Upper lobe of right lung (tissue), 1 donor: ENCODE results near the gene LRP3. TPM values are rescaled to one million over a fixed set of nuclear protein-coding genes. Genes with fewer than 3 reads are reported as not detected.

Source experiments
- ATAC-seq: fragments of 200-7000 bp; cut with Tn5 transposase; one replicate; pipeline ENCODE4 v1.9.1; 2020; ENCODE audit warnings: mild to moderate bottlenecking, moderate library complexity
- DNase-seq: peaks from one replicate; pipeline ENCODE4 v3.0.0-alpha.2; 2020
- H3K27ac ChIP-seq: fragments of 200-600 bp; one replicate; pipeline ENCODE4 v1.8.0; 2022
- H3K27me3 ChIP-seq: fragments of 200-600 bp; one replicate; pipeline ENCODE4 v1.8.0; 2022; ENCODE audit warnings: mild to moderate bottlenecking
- H3K36me3 ChIP-seq: fragments of 200-600 bp; one replicate; pipeline ENCODE4 v1.8.0; 2022
- H3K4me1 ChIP-seq: fragments of 200-600 bp; one replicate; pipeline ENCODE4 v1.8.0; 2022
- H3K4me3 ChIP-seq: fragments of 200-600 bp; one replicate; pipeline ENCODE4 v1.8.0; 2022; ENCODE audit warnings: mild to moderate bottlenecking
- H3K9me3 ChIP-seq: fragments of 200-600 bp; one replicate; pipeline ENCODE4 v1.8.0; 2022
- intact Hi-C: fragments of 100-400 bp; cut with DNase I; formaldehyde crosslinking; loops from one replicate; pipeline ENCODE4 v1.11.0; 2022
- total RNA-seq: library from RNA; stranded (reverse); fragmentation: NEBNext Ultra II Directional; extraction: Animal tissue kit (Norgen Biotek cat#: 25700); gene quantifications from one replicate; pipeline ENCODE4 v1.2.1, GENCODE V29; 2021
- TF ChIP-seq, protein P1 (sequence below): fragments of 200-600 bp; IDR thresholded peaks from one replicate; pipeline ENCODE4 v1.8.0; 2022; ENCODE audit warnings: antibody characterized with exemption
- donor health status: DM: no; HTN: yes; CAD: no; lungs with severe emphysema.

Gene LRP3
- total RNA-seq, 1 donor from 2014 or later = 22.0 TPM

DNA sequence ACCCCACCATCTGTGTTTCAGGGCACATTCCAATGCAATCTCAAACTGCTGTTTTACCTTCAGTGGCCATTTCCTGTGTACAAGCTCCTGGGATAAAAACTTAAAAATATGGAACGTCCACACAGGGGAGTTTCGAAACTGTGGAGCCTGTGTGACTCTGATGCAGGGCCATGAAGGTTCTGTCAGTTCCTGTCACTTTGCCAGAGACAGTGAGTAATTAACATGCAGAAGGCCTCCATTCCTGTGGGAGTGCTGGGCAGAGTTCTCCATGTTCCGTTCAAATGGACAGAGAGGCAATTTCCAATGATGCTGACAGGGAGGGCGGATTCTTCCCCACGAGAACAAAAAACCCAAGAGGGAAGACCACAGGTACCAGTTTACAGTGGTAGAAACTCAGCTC lies 37.8 kb upstream of the LRP3 start:
- DNase-seq (no peak), ATAC-seq (no peak)
- TF ChIP-seq, protein P1, sequence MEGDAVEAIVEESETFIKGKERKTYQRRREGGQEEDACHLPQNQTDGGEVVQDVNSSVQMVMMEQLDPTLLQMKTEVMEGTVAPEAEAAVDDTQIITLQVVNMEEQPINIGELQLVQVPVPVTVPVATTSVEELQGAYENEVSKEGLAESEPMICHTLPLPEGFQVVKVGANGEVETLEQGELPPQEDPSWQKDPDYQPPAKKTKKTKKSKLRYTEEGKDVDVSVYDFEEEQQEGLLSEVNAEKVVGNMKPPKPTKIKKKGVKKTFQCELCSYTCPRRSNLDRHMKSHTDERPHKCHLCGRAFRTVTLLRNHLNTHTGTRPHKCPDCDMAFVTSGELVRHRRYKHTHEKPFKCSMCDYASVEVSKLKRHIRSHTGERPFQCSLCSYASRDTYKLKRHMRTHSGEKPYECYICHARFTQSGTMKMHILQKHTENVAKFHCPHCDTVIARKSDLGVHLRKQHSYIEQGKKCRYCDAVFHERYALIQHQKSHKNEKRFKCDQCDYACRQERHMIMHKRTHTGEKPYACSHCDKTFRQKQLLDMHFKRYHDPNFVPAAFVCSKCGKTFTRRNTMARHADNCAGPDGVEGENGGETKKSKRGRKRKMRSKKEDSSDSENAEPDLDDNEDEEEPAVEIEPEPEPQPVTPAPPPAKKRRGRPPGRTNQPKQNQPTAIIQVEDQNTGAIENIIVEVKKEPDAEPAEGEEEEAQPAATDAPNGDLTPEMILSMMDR = no peak
- Histone ChIP-seq H3K27ac (no peak overlapping the region), H3K4me3 (no peak overlapping the region), H3K36me3 (no peaks in the 10 kb centered on the region), H3K27me3 (no peaks in the 10 kb centered on the region), H3K9me3 (no peaks in the 10 kb centered on the region), H3K4me1 (peaks cover 4% of the 10 kb centered on the region)
- intact Hi-C loops = no loop called here

DNA sequence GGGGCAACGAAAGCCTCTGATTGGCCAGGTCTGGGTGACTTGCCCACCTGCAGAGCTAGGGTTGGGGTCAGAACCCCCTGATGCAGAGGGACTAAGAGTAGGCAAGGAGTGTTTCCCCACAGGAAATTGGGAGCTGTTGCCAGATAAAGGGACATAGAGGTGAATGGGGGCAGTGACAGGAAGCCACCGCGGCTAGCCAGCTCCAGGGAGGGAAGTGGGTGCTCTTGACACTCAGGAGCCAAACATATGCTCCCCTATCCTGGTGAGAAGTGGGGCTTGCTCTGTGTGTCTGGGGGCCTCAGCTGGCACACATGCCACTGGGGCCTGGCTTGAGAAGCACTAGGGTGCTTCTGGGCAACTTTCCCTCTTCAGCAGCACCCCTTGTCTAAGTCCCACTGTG lies 36.2 kb upstream of the LRP3 start:
- Histone ChIP-seq H3K9me3 (no peaks in the 10 kb centered on the region), H3K27me3 (no peaks in the 10 kb centered on the region), H3K27ac (no peak overlapping the region), H3K4me1 (peaks cover 4% of the 10 kb centered on the region), H3K4me3 (no peak overlapping the region), H3K36me3 (no peaks in the 10 kb centered on the region)
- peak; percentile 39 for ATAC-seq
- TF ChIP-seq, protein P1 = no peak
- intact Hi-C loops = no loop called here
- no peak for DNase-seq

DNA sequence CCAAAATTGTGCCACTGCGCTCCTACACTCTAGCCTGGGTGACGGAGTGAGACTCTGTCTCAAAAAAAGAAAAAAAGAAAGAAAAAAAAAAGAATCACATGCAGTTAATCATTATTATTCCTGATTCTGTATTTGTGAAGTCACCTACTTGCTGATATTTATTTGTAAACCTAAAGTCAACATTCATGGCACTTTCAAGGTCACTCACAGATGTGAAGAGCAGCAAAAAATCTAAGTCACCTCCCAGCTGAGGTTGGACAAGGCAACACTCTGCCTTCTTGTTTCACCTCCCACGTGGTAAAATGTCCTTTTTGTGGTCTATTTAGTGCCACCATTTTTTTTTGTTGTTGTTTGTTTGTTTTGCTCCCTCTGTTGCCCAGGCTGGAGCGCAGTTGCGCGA lies 35.8 kb upstream of the LRP3 start:
- Histone ChIP-seq H3K27me3 (no peaks in the 10 kb centered on the region), H3K4me3 (no peak overlapping the region), H3K36me3 (no peaks in the 10 kb centered on the region), H3K4me1 (peaks cover 4% of the 10 kb centered on the region), H3K27ac (no peak overlapping the region), H3K9me3 (no peaks in the 10 kb centered on the region)
- intact Hi-C loops = no loop called here
- DNase-seq (no peak), ATAC-seq (no peak)
- TF ChIP-seq, protein P1 = no peak

- no peak for DNase-seq
- Histone ChIP-seq H3K27me3 (no peaks in the 10 kb centered on the region), H3K9me3 (no peaks in the 10 kb centered on the region), H3K4me3 (no peak overlapping the region), H3K4me1 (peaks cover 4% of the 10 kb centered on the region), H3K36me3 (no peaks in the 10 kb centered on the region), H3K27ac (no peak overlapping the region)
- ATAC-seq = no peak
- intact Hi-C loops = no loop called here
- TF ChIP-seq, protein P1 = no peak
Observed at GRCh38 chr19:33159149-33159548, 35.0 kb upstream of the LRP3 start.

- intact Hi-C loops = no loop called here
- ATAC-seq = no peak
- TF ChIP-seq, protein P1 = no peak
- Histone ChIP-seq H3K4me3 (no peak overlapping the region), H3K9me3 (no peaks in the 10 kb centered on the region), H3K27me3 (no peaks in the 10 kb centered on the region), H3K27ac (no peak overlapping the region), H3K4me1 (peaks cover 4% of the 10 kb centered on the region), H3K36me3 (no peaks in the 10 kb centered on the region)
- no peak for DNase-seq
Observed at GRCh38 chr19:33159893-33160292, 34.2 kb upstream of the LRP3 start.

GRCh38 chr19:33161201-33161600 lies 32.9 kb upstream of the LRP3 start:
- H3K4me1 ChIP-seq = peaks cover 4% of the 10 kb centered on the region
- no peaks in the 10 kb centered on the region for H3K27me3 ChIP-seq
- DNase-seq (no peak), ATAC-seq (no peak)
- no peaks in the 10 kb centered on the region for H3K36me3 ChIP-seq
- no peak overlapping the region for H3K27ac ChIP-seq
- H3K4me3 ChIP-seq = no peak overlapping the region
- TF ChIP-seq, protein P1 = no peak
- no peaks in the 10 kb centered on the region for H3K9me3 ChIP-seq
- intact Hi-C loops = no loop called here
